ENCODE results near the gene RAB36. TPM values are rescaled to one million over a fixed set of nuclear protein-coding genes. Genes with fewer than 3 reads are reported as not detected.
A peak's percentile ranks its signal among the peaks of the same experiment; 100 is the strongest.

The RAB36 gene
- total RNA-seq, 1 experiment from 2014 or later = 1.8 TPM

DNA sequence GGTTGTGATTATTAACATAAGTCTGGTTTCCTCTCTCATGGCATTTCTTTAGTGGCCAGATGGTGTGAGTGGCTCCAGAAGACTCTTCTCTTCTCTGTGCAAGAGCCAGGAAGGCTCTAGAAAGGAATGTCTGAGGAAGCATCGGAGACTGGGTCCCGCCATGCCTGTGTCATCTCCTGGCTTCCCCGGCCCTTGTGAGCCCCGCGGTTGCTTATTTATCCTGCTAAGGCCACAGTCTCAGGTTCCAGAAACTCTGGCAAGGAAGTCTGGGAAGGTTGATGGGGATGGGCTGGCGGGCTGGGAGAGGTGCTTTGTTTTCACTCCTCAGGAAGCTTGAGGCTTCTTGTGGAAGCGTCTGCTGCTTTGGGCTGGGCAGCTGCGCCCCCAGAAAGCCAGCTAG lies 53.9 kb downstream of the RAB36 start (continued):
- TF ChIP-seq, protein P1, sequence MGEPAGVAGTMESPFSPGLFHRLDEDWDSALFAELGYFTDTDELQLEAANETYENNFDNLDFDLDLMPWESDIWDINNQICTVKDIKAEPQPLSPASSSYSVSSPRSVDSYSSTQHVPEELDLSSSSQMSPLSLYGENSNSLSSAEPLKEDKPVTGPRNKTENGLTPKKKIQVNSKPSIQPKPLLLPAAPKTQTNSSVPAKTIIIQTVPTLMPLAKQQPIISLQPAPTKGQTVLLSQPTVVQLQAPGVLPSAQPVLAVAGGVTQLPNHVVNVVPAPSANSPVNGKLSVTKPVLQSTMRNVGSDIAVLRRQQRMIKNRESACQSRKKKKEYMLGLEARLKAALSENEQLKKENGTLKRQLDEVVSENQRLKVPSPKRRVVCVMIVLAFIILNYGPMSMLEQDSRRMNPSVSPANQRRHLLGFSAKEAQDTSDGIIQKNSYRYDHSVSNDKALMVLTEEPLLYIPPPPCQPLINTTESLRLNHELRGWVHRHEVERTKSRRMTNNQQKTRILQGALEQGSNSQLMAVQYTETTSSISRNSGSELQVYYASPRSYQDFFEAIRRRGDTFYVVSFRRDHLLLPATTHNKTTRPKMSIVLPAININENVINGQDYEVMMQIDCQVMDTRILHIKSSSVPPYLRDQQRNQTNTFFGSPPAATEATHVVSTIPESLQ (CRISPR knock-in tag; IDR thresholded peaks at IDR 0.05) = no peak
- TF ChIP-seq HMGA2 (CRISPR knock-in tag; IDR thresholded peaks at IDR 0.05) (no peak), GRHL2 (CRISPR knock-in tag; IDR thresholded peaks at IDR 0.05; ENCODE audit: insufficient replicate concordance, severe bottlenecking) (no peak), ZNF263 (CRISPR knock-in tag; IDR thresholded peaks at IDR 0.05; ENCODE audit: low read depth) (no peak)
- TF ChIP-seq, protein P2, sequence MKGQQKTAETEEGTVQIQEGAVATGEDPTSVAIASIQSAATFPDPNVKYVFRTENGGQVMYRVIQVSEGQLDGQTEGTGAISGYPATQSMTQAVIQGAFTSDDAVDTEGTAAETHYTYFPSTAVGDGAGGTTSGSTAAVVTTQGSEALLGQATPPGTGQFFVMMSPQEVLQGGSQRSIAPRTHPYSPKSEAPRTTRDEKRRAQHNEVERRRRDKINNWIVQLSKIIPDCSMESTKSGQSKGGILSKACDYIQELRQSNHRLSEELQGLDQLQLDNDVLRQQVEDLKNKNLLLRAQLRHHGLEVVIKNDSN (CRISPR knock-in tag; IDR thresholded peaks at IDR 0.05) = no peak
- TF ChIP-seq, protein P3, sequence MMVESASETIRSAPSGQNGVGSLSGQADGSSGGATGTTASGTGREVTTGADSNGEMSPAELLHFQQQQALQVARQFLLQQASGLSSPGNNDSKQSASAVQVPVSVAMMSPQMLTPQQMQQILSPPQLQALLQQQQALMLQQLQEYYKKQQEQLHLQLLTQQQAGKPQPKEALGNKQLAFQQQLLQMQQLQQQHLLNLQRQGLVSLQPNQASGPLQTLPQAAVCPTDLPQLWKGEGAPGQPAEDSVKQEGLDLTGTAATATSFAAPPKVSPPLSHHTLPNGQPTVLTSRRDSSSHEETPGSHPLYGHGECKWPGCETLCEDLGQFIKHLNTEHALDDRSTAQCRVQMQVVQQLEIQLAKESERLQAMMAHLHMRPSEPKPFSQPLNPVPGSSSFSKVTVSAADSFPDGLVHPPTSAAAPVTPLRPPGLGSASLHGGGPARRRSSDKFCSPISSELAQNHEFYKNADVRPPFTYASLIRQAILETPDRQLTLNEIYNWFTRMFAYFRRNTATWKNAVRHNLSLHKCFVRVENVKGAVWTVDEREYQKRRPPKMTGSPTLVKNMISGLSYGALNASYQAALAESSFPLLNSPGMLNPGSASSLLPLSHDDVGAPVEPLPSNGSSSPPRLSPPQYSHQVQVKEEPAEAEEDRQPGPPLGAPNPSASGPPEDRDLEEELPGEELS (CRISPR knock-in tag; IDR thresholded peaks at IDR 0.05) = no peak

DNA sequence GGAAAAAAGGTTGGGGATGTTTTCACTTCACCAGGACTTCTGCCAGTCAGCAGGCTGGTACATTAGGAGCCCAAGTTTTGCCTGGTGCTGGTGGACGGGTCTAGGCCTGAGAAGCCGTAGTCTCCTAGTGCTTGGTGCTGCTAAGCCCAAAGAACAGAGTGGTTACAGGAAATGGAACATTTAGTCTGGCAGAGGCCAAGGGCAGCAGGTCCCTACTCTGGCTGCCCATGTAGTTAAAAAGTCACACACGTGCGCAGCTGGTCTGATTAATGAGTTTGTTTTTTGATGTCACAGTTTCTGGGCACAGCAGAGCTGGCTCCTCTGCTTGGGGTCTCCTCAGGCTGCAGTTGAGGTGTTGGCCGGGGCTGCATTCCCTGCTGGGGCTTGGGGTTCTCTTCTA lies 55.6 kb downstream of the RAB36 start:
- CTCF ChIA-PET = interaction anchor here (1.2 to 1.3 kb wide), 2 partner anchors 41 to 81 kb away, joined by 3 to 4 read pairs; no protein-coding TSS in a partner anchor
- ATAC-seq = no peak
- Mint-ChIP-seq H3K27ac (peak overlapping the region; percentile 41; the same call in 1 of the 2 replicates), H3K4me1 (peaks cover 61% of the 10 kb centered on the region), H3K36me3 (peaks cover 16% of the 10 kb centered on the region), H3K27me3 (ENCODE audit: low read depth) (no peaks in the 10 kb centered on the region), H3K4me3 (no peak overlapping the region), H3K9me3 (no peaks in the 10 kb centered on the region)
- TF ChIP-seq IRF2 (CRISPR knock-in tag; IDR thresholded peaks at IDR 0.05; ENCODE audit: borderline replicate concordance, low read depth) (no peak), ELF4 (CRISPR knock-in tag; IDR thresholded peaks at IDR 0.05; ENCODE audit: low read depth) (no peak), MXD4 (CRISPR knock-in tag; IDR thresholded peaks at IDR 0.05; ENCODE audit: borderline replicate concordance) (no peak), ATF1 (CRISPR knock-in tag; IDR thresholded peaks at IDR 0.05) (no peak), ZNF219 (CRISPR knock-in tag; IDR thresholded peaks at IDR 0.05; ENCODE audit: borderline replicate concordance) (no peak), NFYB (CRISPR knock-in tag; conservative IDR thresholded peaks at IDR 0.05; ENCODE audit: low read depth) (no peak)
- DNase-seq (ENCODE audit: low spot score) = no peak
- POLR2A ChIA-PET = no interaction called here

GRCh38 chr22:23202812-23203451 lies 57.7 kb downstream of the RAB36 start:
- H3K27me3 Mint-ChIP-seq (ENCODE audit: low read depth) = no peaks in the 10 kb centered on the region
- peak overlapping the region; percentile 47; the same call in 1 of the 2 replicates for H3K27ac Mint-ChIP-seq
- H3K4me1 Mint-ChIP-seq = peaks cover 48% of the 10 kb centered on the region
- no peaks in the 10 kb centered on the region for H3K9me3 Mint-ChIP-seq
- no peak for ATAC-seq
- H3K4me3 Mint-ChIP-seq = no peak overlapping the region
- peaks cover 20% of the 10 kb centered on the region for H3K36me3 Mint-ChIP-seq
- ChIA-PET POLR2A (no interaction called here), CTCF (interaction anchor here (1.0 to 1.3 kb wide), 3 partner anchors 23 to 79 kb away, joined by 3 to 4 read pairs (median 3); partner anchors contain the start of gene BCR)
- no peak for DNase-seq (ENCODE audit: low spot score)
- TF ChIP-seq CBFB (CRISPR knock-in tag; IDR thresholded peaks at IDR 0.05; ENCODE audit: low read depth) (no peak), E2F4 (CRISPR knock-in tag; IDR thresholded peaks at IDR 0.05; ENCODE audit: borderline replicate concordance, low read depth) (no peak), ZNF121 (CRISPR knock-in tag; IDR thresholded peaks at IDR 0.05) (peak; percentile 69; the same call in 1 of the 2 replicates)
